Right lobe of liver (tissue), 6 donors: ENCODE data around the gene PLSCR1. TPM values are rescaled to one million over a fixed set of nuclear protein-coding genes. Genes with fewer than 3 reads are reported as not detected.

Source experiments
- ATAC-seq, 4 donors: fragments of 200-7000 bp; cut with Tn5 transposase; one replicate each; pipeline ENCODE4 v1.9.1; 2020; ENCODE audit warnings: mild to moderate bottlenecking in 4 of 4, moderate library complexity in 4 of 4
- DNase-seq, 3 donors: peaks; one replicate each; pipeline ENCODE4 v3.0.0-alpha.2; 2020
- H3K27ac ChIP-seq, 3 donors: fragments of 200-600 bp; one replicate each; pipeline ENCODE4 v1.8.0; 2022
- H3K27me3 ChIP-seq, 2 donors: fragments of 200-600 bp; one replicate each; pipeline ENCODE4 v1.8.0; 2022
- H3K36me3 ChIP-seq, 4 donors: fragments of 200-600 bp; sonication (generic) in 1 of 4; one replicate each; pipeline versions ENCODE4 v1.5.1 to v1.8.0; 2017 to 2022; ENCODE audit warnings: control low read depth in 1 of 4
- H3K4me1 ChIP-seq, 4 donors: fragments of 200-600 bp; sonication (generic) in 1 of 4; one replicate each; pipeline versions ENCODE4 v1.5.1 to v1.8.0; 2017 to 2022; ENCODE audit warnings: control low read depth in 1 of 4
- H3K4me3 ChIP-seq, 3 donors: fragments of 200-600 bp; one replicate each; pipeline ENCODE4 v1.8.0; 2022
- H3K9me3 ChIP-seq, 4 donors: fragments of 200-600 bp; sonication (generic) in 1 of 4; one replicate each; pipeline versions ENCODE4 v1.5.1 to v1.8.0; 2017 to 2022; ENCODE audit warnings: control low read depth in 1 of 4
- POLR2A ChIP-seq: fragments of 450-650 bp; IDR thresholded peaks from one replicate; pipeline ENCODE4 v1.6.1; 2017; ENCODE audit warnings: antibody characterized with exemption, mild to moderate bottlenecking
- WGBS: methylation state at CpG from one replicate; pipeline ENCODE4 v1.1.6; 2018; ENCODE audit warnings: low coverage, low lambda C conversion rate; ENCODE audit not compliant: insufficient coverage; ENCODE audit errors: missing lambda C conversion rate; 5-methylcytosine and 5-hydroxymethylcytosine counted together
- intact Hi-C, 2 donors: fragments of 100-400 bp; cut with DNase I; formaldehyde crosslinking; loops; one replicate each; pipeline versions ENCODE4 v1.11.2 to v1.14.1; 2022
- small RNA-seq, 2 experiments: library from RNA; depleted of rRNA; stranded (forward); fragments of <200 nt; gene quantifications; one replicate each; pipeline ENCODE3, GENCODE V24; 2016
- total RNA-seq, 6 experiments: library from RNA; depleted of rRNA in 2 of 6; stranded (reverse); fragments of >200 nt in 2 of 6; fragmentation: NEBNext Ultra II Directional in 3 of 6; extraction: Animal tissue kit (Norgen Biotek cat#: 25700) in 3 of 6; gene quantifications; one replicate each; pipeline versions ENCODE4 v1.1.0 to v1.2.4, GENCODE V29; 2016 to 2023
- TF ChIP-seq, protein P1 (sequence below), 4 donors: fragments of 200-600 bp in 3 of 4; fragments of 450-650 bp in 1 of 4; IDR thresholded peaks; one replicate each; pipeline versions ENCODE4 v1.5.1 to v1.8.0; 2016 to 2022; ENCODE audit warnings: antibody characterized with exemption in 4 of 4, mild to moderate bottlenecking in 2 of 4
- donor health status: DM: no; HTN: yes; CAD: no.
- donor health status: DM: no; HTN: no; CAD: no.
- donor health status: DM: no; HTN: no; CAD: no.
- donor health status: DM: no; HTN: yes; CAD: no.
- donor health status: DM: no; HTN: yes; CAD: no.

Gene PLSCR1
- total RNA-seq, 6 experiments from 2014 or later = 15.1 to 83.8 (median 44.9) TPM

DNA sequence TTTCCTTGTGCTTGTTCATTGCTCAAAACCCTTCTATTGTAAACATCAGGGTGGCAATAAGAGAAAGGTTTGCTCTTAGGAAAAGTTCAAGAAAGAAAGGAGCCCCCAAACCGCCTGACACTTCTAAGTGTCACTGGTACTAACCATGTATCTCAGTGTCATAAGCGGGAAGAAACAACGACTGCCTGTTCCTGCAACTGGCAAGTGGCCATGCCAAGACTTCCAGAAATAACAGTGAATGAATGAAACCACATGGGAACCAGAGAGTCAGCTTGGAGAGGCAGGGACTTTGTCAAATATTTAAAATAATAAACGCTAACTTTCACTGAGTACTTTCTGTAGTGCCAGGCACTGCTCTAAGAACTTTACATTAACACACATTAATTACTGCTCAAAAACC lies 76.2 kb downstream of the PLSCR1 start:
- no peak for ATAC-seq
- 75% methylated on average over 4 of the region's 4 CpGs for WGBS
- no peak for DNase-seq
- Histone ChIP-seq H3K4me3 (no peak overlapping the region), H3K9me3 (no peaks in the 10 kb centered on the region), H3K36me3 (no peaks in the 10 kb centered on the region), H3K27ac (no peak overlapping the region), H3K27me3 (no peaks in the 10 kb centered on the region), H3K4me1 (no peaks in the 10 kb centered on the region)
- intact Hi-C loops = no loop called here
- no peak for TF ChIP-seq POLR2A
- TF ChIP-seq, protein P1, sequence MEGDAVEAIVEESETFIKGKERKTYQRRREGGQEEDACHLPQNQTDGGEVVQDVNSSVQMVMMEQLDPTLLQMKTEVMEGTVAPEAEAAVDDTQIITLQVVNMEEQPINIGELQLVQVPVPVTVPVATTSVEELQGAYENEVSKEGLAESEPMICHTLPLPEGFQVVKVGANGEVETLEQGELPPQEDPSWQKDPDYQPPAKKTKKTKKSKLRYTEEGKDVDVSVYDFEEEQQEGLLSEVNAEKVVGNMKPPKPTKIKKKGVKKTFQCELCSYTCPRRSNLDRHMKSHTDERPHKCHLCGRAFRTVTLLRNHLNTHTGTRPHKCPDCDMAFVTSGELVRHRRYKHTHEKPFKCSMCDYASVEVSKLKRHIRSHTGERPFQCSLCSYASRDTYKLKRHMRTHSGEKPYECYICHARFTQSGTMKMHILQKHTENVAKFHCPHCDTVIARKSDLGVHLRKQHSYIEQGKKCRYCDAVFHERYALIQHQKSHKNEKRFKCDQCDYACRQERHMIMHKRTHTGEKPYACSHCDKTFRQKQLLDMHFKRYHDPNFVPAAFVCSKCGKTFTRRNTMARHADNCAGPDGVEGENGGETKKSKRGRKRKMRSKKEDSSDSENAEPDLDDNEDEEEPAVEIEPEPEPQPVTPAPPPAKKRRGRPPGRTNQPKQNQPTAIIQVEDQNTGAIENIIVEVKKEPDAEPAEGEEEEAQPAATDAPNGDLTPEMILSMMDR (IDR thresholded peaks at IDR 0.05) = no peak

- intact Hi-C loops = no loop called here
- no peak for DNase-seq
These were observed 77.8 kb downstream of the PLSCR1 start for GRCh38 chr3:146466604-146467003.

DNA sequence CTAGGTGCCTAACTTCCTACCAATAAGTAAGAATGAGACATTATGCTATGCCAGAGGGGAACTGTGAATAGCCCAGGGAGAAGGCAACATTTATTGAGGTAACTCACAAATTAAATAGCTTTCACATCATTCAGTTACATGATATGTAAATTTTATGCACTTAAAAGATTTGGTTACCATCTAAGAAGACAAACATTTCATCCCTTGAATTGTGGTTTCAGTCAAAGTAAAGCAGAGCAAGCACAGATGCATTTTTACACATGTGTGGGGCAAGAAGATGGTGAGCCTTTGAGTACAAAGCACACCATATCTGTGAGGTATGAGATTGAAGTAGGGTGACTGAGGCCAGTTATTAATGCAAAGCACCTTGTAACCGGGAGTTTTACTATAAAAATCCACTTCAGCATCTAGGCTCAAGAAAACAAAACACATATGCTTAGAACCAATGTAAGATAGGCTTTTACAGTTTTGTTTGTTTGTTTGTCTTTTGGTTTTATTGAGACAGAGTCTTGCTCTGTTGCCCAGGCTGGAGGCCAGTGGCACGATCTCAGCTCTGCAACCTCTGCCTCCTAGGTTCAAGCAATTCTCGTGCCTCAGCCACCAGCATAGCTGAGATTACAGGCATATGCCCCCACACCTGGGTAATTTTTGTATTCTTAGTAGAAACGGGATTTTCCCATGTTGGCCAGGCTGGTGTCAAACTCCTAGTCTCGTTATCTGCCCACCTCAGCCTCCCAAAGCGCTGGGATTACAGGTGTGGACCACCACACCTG lies 78.5 kb downstream of the PLSCR1 start:
- intact Hi-C loops = no loop called here
- TF ChIP-seq, protein P1 (IDR thresholded peaks at IDR 0.05) = no peak
- no peak for TF ChIP-seq POLR2A
- Histone ChIP-seq H3K4me1 (no peaks in the 10 kb centered on the region), H3K9me3 (no peaks in the 10 kb centered on the region), H3K36me3 (no peaks in the 10 kb centered on the region), H3K27me3 (no peaks in the 10 kb centered on the region), H3K4me3 (no peak overlapping the region), H3K27ac (no peak overlapping the region)
- DNase-seq = no peak
- no peak for ATAC-seq
- WGBS = 69% methylated on average over 6 of the region's 6 CpGs

More at GRCh38 chr3:146466604-146467003, 77.8 kb downstream of the PLSCR1 start:
- Histone ChIP-seq H3K4me3 (no peak overlapping the region), H3K36me3 (no peaks in the 10 kb centered on the region), H3K27ac (no peak overlapping the region), H3K9me3 (no peaks in the 10 kb centered on the region), H3K4me1 (no peaks in the 10 kb centered on the region), H3K27me3 (no peaks in the 10 kb centered on the region)
- TF ChIP-seq, protein P1 (IDR thresholded peaks at IDR 0.05) = no peak
- TF ChIP-seq POLR2A = no peak
- no peak for ATAC-seq
- 62% methylated on average over 1 of the region's 1 CpG for WGBS

Small RNA genes lying within 50 kb of the gene (small RNA-seq; reads per million reads assigned to genes)
- gene RNU6-428P = 0 reads per million in 2 experiments

Other genes with a start within 250 kb of the PLSCR1 start
- not detected for gene PLSCR2, start 75.0 kb downstream of the PLSCR1 start, total RNA-seq
- not detected for gene PLSCR5, start 60.7 kb upstream of the PLSCR1 start, total RNA-seq